GM18520 (cell line): ENCODE data around the gene KCTD3.

Experiments
- ATAC-seq: cut with Tn5 transposase; IDR thresholded peaks from one replicate; pipeline ENCODE4 v1.9.1; 2021; ENCODE audit not compliant: unreplicated experiment

Gene KCTD3

GRCh38 chr1:215566556-215567490 is at the start of gene KCTD3:
KCTD3 (plus strand) TSS chr1:215567304; CDS start chr1:215567686, 382 bp downstream.
- peak; percentile 41 for ATAC-seq

GRCh38 chr1:215517441-215517891 is 49.6 kb upstream of the KCTD3 start:
- ATAC-seq = no peak

- ATAC-seq = no peak
Measured at GRCh38 chr1:215518594-215518993, 48.5 kb upstream of the KCTD3 start.

GRCh38 chr1:215521279-215521678 is 45.8 kb upstream of the KCTD3 start:
- ATAC-seq = no peak

- no peak for ATAC-seq
Measured at GRCh38 chr1:215523128-215523861, 43.8 kb upstream of the KCTD3 start.

- ATAC-seq = no peak
Measured at GRCh38 chr1:215523906-215524305, 43.2 kb upstream of the KCTD3 start.

GRCh38 chr1:215526147-215526845 is 40.8 kb upstream of the KCTD3 start:
- peak; percentile 39 for ATAC-seq

GRCh38 chr1:215526846-215527151 is 40.3 kb upstream of the KCTD3 start:
- ATAC-seq = no peak

- peak; percentile 76 for ATAC-seq
Measured at GRCh38 chr1:215529111-215529510, 38.0 kb upstream of the KCTD3 start.

- ATAC-seq = peak; percentile 8
Measured at GRCh38 chr1:215529571-215529970, 37.5 kb upstream of the KCTD3 start.

- ATAC-seq = no peak
Measured at GRCh38 chr1:215530401-215530984, 36.6 kb upstream of the KCTD3 start.

- ATAC-seq = no peak
Measured at GRCh38 chr1:215539803-215540570, 27.1 kb upstream of the KCTD3 start.

- no peak for ATAC-seq
Measured at GRCh38 chr1:215542301-215542700, 24.8 kb upstream of the KCTD3 start.

GRCh38 chr1:215543191-215543606 is 23.9 kb upstream of the KCTD3 start:
- ATAC-seq = peak; percentile 71

GRCh38 chr1:215543806-215544205 is 23.3 kb upstream of the KCTD3 start:
- no peak for ATAC-seq

- ATAC-seq = no peak
Measured at GRCh38 chr1:215544566-215544965, 22.5 kb upstream of the KCTD3 start.

- no peak for ATAC-seq
Measured at GRCh38 chr1:215545096-215545495, 22.0 kb upstream of the KCTD3 start.

GRCh38 chr1:215547011-215547410 is 20.1 kb upstream of the KCTD3 start:
- ATAC-seq = no peak

- ATAC-seq = no peak
Measured at GRCh38 chr1:215551806-215552205, 15.3 kb upstream of the KCTD3 start.

- no peak for ATAC-seq
Measured at GRCh38 chr1:215554865-215555264, 12.2 kb upstream of the KCTD3 start.
